ENCODE results near the gene TGFBR3. TPM values are rescaled to one million over a fixed set of nuclear protein-coding genes. Genes with fewer than 3 reads are reported as not detected.

The TGFBR3 gene
- total RNA-seq: 0.35 and 0.51 TPM in 2 replicates

DNA sequence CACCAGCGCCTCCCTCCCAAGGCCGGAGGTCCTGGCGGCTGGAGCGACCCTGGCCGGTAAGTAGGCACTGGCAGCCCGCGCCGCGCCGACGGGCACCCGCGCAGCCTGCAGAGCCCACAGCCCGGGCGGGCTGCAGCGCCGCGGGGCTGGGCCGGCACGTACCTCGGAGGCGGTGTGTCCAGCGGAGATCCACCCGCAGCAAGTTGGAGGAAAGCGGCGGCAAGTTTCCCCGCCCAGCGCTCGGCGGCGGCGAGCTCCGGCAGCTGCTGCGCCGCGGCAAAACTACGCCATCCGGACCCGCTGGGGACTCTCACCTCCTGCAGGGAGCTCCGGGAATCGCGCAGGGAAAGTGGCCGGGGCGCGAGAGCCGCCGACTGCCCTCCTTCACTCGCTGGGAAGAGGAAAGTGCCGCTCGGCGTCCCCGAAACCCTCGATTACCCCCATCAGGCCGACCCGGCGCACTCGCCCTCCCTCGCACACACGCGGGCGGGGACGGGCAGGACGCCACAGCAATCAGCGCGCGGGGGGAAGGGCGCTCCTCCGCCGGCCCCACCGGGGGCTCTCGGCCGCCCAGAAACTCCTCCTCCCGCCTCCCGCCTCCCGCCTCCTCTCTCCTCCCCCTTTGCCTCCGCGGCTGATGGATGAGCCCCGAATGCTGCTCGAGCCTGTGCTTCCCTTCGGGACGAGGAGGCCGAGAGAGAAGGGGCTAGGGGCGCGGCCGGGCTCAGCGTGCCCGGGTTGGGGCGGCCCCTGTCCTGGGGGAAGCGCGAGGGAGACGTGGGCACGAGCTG is at the start of gene TGFBR3:
Gene TGFBR3 (minus strand): TSS at position 436 of the 791 bp plus-strand sequence. CDS start 24,620 bp downstream, outside the sequence.

Other genes starting within 250 kb of the TGFBR3 start
- not detected in 2 replicates for gene BRDT, start 63.2 kb upstream of the TGFBR3 start, total RNA-seq
- gene EPHX4, start 143.8 kb upstream of the TGFBR3 start, total RNA-seq: 0.21 and 0.33 TPM in 2 replicates
- gene SETSIP, start 189.3 kb upstream of the TGFBR3 start, total RNA-seq: 0.35 TPM in 1 of 2 replicates, not detected in the other
- 2.5 and 3.2 TPM in 2 replicates for gene BTBD8, start 194.2 kb upstream of the TGFBR3 start, total RNA-seq

Data from airway epithelial cell (primary cell).